AG04450 (cell line): ENCODE measurements around the gene PDZD4. TPM values are rescaled to one million over a fixed set of nuclear protein-coding genes. Genes with fewer than 3 reads are reported as not detected.

Source experiments
- CTCF ChIA-PET: fragments of 300-600, 350-600 bp; formaldehyde crosslinking; extraction: SDS; loops from one replicate; lab custom pipeline; 2022; ENCODE audit warnings: antibody characterized with exemption, inconsistent platforms; lab: Charles Lee
- POLR2A ChIA-PET: fragments of 350-600 bp; formaldehyde crosslinking; extraction: SDS; loops from one replicate; lab custom pipeline; 2021; ENCODE audit warnings: antibody characterized with exemption, inconsistent platforms; lab: Yijun Ruan, JAX
- DNase-seq: peaks from one replicate; pipeline ENCODE4 v3.0.0-alpha.2; 2011; ENCODE audit warnings: low read depth, low spot score
- H3K27ac ChIP-seq: one replicate; pipeline ENCODE4 v1.5.1; 2012; ENCODE audit warnings: low read depth, low read length, control low read depth
- H3K27me3 ChIP-seq: one replicate; pipeline ENCODE4 v1.6.0; 2012; ENCODE audit warnings: low read length; ENCODE audit not compliant: control insufficient read depth, insufficient read depth
- H3K4me3 ChIP-seq: 2 replicates; pipeline ENCODE4 v1.5.1; 2011; ENCODE audit warnings: mild to moderate bottlenecking, low read depth, low read length, control low read depth
- H3K9me3 ChIP-seq: 2 replicates; pipeline ENCODE4 v1.5.1; 2012; ENCODE audit warnings: low read length; ENCODE audit not compliant: control insufficient read depth, insufficient read depth
- CTCF ChIP-seq: IDR thresholded peaks from 2 replicates; pipeline ENCODE4 v1.5.1; 2011; ENCODE audit warnings: low read depth, low read length, control low read depth, inconsistent platforms
- polyA plus RNA-seq: library from polyadenylated mRNA; depleted of rRNA; stranded (reverse); fragments of >200 nt; gene quantifications from 2 replicates; pipeline ENCODE4 v1.2.3, GENCODE V29; 2011

PDZD4 gene
- polyA plus RNA-seq, 1 experiment, result 0.04 TPM

DNA sequence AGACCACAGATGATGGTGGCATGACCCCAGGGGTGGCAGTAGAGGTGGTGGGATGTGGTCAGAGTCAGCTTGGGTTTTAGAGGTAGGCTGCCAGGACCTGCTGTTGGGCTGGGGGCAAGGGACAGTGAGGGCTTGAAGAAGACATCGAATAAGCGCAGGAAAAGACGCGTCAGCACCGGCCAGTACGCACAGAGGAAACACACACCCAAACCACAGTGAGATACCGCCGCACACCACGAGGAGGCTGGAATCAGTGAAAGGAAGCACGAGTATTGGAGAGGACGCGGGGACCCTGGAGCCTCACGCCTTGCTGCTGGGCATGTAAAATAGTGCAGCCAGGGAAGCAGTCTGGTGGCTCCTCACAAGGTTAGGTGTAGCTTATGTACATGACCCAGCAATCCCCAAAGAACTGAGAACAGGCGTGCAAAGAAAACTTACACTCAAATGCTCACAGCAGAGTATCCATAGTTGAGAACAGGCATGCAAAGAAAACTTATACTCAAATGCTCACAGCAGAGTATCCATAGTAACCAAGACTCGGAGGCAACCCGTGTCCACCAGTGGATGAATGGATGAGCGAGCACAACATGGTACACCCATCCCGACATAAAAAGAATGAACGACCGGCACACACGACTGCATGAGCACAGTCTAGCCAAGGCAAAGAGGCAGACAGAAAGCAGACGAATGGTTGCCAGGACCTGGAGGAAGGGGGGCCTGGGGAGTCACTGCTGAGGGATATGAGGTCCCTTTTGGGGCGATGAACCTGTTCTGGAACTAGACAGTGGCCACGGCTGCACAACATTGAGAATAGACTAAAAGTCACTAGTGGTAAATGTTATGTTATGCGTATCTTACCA lies 13.3 kb downstream of the PDZD4 start:
- Histone ChIP-seq H3K4me3 (no peak overlapping the region), H3K9me3 (no peaks in the 10 kb centered on the region), H3K27me3 (no peaks in the 10 kb centered on the region), H3K27ac (no peak overlapping the region)
- ChIA-PET CTCF (interaction anchor here (0.6 kb wide), 1 partner anchor 106 kb away, joined by 3 read pairs; no protein-coding TSS in a partner anchor), POLR2A (no interaction called here)
- TF ChIP-seq CTCF, result no peak
- no peak for DNase-seq

GRCh38 chrX:153814591-153815315 lies 15.6 kb downstream of the PDZD4 start:
- Histone ChIP-seq H3K9me3 (no peaks in the 10 kb centered on the region), H3K4me3 (no peak overlapping the region), H3K27ac (no peak overlapping the region), H3K27me3 (no peaks in the 10 kb centered on the region)
- TF ChIP-seq CTCF, result no peak
- no peak for DNase-seq
- POLR2A ChIA-PET, result no interaction called here
- CTCF ChIA-PET, result interaction anchor here (0.5 kb wide), 1 partner anchor 130 kb away, joined by 3 read pairs; no protein-coding TSS in a partner anchor

GRCh38 chrX:153813161-153813560 lies 17.2 kb downstream of the PDZD4 start:
- no peak for DNase-seq
- Histone ChIP-seq H3K4me3 (no peak overlapping the region), H3K9me3 (no peaks in the 10 kb centered on the region), H3K27ac (no peak overlapping the region), H3K27me3 (no peaks in the 10 kb centered on the region)
- ChIA-PET CTCF (no interaction called here), POLR2A (no interaction called here)
- TF ChIP-seq CTCF, result no peak

DNA sequence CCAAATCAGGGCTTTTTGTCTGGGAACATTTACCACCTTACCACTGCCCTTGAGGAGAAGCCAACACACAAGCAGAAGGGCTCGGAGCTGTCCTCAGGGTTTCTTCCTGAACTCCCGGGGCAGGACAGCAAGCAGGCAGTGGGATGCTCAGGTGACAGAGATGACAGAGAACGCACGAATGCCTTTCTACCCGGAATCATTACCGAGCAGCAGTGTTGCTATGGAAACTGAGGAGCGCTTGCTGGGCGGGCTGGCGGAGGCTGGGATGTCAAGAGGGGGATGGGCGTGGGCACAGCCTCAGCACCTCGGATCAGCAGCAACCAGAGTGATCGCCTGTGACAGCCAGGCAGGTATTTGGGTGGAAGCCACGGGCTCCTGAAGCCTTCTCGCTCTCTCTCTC lies 18.1 kb downstream of the PDZD4 start:
- no peak overlapping the region for H3K27ac ChIP-seq
- no peaks in the 10 kb centered on the region for H3K9me3 ChIP-seq
- CTCF ChIA-PET, result no interaction called here
- TF ChIP-seq CTCF, result no peak
- no peaks in the 10 kb centered on the region for H3K27me3 ChIP-seq
- no peak overlapping the region for H3K4me3 ChIP-seq
- no peak for DNase-seq
- POLR2A ChIA-PET, result no interaction called here

DNA sequence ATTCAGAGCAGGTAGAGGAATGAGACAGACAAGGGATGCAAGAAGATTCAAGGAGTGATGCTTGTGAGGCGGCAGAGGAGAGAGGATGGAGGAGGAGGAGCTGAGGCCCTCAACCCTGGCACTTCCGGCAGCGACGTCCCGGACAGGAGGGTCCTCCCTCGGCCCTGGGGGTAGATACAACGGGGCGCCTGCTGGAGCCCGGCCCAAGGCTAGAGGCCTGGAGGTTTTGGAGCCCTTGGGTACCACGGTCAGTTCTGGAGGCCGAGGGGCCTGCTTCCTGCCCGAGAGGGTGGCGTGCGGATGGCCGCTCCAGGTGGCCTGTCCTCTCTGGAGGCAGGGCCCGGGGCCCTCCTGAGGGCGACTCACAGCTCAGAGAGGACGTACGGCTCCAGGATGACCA lies 22.4 kb downstream of the PDZD4 start:
- Histone ChIP-seq H3K4me3 (no peak overlapping the region), H3K27me3 (peaks cover 2% of the 10 kb centered on the region), H3K27ac (no peak overlapping the region), H3K9me3 (no peaks in the 10 kb centered on the region)
- CTCF ChIA-PET, result no interaction called here
- POLR2A ChIA-PET, result no interaction called here
- DNase-seq, result no peak
- no peak for TF ChIP-seq CTCF
